GM13976 (cell line): Measurements from ENCODE around the gene SHOC2.

Experiments
- DNase-seq: peaks from one replicate; pipeline ENCODE4 v3.0.0; 2012; ENCODE audit warnings: low spot score
- in situ Hi-C: fragments of 300-500 bp; cut with MboI; formaldehyde crosslinking; loops from one replicate; pipeline ENCODE4 v1.12.0; 2022; ENCODE audit warnings: low sequenced_read_pairs, mixed read lengths, inconsistent platforms; ENCODE audit not compliant: unreplicated experiment
- TF ChIP-seq, protein P1 (sequence below): IDR thresholded peaks from 2 replicates; pipeline ENCODE4 v1.5.1; 2012; ENCODE audit warnings: borderline replicate concordance, mild to moderate bottlenecking; ENCODE audit not compliant: insufficient read depth; ENCODE audit errors: extremely low read depth, missing control alignments, control extremely low read depth

Gene SHOC2

DNA sequence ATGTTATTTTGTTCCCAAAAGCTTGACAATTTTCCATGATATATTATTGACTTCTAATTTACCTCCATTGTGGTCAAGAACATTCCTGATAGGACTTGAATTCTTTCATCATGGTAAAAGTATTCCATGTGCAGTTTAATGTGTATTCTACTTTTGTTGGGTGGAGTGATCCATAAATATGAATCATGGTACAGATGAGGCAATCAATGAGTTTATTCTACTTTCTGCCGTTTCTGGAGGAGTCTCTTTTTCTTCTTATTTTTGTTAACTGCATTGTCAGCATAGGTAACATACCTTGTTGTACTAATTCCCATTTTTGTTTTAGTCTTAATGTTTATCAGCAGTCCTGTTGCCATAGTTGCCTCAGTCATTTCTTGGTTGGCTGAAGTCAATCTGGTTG is 69.6 kb downstream of the SHOC2 start:
- no peak for DNase-seq
- in situ Hi-C loops = no loop called here
- TF ChIP-seq, protein P1, sequence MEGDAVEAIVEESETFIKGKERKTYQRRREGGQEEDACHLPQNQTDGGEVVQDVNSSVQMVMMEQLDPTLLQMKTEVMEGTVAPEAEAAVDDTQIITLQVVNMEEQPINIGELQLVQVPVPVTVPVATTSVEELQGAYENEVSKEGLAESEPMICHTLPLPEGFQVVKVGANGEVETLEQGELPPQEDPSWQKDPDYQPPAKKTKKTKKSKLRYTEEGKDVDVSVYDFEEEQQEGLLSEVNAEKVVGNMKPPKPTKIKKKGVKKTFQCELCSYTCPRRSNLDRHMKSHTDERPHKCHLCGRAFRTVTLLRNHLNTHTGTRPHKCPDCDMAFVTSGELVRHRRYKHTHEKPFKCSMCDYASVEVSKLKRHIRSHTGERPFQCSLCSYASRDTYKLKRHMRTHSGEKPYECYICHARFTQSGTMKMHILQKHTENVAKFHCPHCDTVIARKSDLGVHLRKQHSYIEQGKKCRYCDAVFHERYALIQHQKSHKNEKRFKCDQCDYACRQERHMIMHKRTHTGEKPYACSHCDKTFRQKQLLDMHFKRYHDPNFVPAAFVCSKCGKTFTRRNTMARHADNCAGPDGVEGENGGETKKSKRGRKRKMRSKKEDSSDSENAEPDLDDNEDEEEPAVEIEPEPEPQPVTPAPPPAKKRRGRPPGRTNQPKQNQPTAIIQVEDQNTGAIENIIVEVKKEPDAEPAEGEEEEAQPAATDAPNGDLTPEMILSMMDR = no peak

DNA sequence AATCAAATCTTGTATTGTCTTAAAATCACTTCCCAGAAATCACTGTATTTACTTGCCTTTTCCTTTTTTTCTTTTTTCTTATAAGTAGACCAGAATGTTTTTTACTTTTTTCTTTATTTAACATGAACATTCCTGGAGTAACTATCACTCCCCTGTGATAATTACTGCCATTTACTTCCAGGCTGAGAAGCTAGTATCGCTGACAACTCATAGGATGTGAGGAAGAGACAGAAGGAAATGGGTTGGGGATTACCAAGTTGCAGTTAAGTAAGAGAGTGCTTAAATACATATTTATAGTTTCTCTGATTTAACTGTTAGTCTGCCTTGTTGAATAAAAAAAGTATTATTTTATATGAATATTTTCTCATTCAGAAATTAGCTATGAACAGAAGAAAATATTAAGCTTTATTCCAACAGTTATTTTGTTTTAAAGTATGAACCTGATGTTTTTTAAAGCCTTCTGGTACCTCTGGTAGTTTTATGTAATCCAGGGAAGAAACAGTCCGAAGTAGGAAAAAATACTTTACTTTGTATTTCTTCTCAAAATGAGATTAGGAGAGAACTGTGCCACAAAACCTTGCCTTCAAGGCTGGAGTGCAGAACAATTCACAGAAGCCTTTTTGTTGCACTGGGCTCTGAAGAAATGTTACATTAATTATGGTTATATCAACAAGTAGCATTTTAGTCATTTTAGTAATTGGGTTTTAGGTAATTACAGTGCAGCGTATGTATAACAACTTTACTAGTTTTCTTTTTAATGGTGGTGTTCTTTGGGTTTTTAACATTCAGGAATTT is 72.8 kb downstream of the SHOC2 start:
- in situ Hi-C loops = no loop called here
- DNase-seq = no peak
- TF ChIP-seq, protein P1 = no peak

DNA sequence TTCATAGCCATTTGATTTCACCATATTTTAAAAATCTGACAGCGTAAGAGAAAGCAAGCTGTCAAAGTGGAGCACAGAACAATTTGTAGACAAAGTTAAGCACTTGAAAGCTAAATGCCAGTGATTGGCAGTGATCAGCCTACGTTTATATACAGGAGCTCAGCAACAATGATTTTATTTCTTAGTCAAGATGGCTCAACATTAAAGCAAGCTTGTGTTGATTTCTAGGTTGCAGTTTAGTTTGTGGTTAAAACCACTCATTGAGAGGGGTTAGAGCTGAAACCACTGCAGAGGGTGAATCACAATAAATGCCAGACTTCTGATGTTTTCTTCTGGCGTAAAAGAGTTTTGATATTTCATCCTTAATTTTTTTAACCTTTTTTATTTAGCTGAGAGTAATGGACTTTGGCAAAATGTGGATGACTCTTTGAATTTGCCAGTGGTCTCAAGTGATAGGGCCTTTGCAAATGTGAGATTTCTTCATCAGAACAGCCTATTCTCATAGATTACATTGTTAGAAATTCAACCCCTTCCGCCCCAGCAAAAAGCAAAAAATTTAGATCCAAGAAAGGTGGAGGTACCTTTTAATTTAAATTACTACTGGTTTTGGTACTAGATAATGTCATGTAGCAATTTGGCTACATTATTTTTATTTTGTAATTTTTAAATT is 73.8 kb downstream of the SHOC2 start:
- in situ Hi-C loops = no loop called here
- TF ChIP-seq, protein P1 = no peak
- no peak for DNase-seq

DNA sequence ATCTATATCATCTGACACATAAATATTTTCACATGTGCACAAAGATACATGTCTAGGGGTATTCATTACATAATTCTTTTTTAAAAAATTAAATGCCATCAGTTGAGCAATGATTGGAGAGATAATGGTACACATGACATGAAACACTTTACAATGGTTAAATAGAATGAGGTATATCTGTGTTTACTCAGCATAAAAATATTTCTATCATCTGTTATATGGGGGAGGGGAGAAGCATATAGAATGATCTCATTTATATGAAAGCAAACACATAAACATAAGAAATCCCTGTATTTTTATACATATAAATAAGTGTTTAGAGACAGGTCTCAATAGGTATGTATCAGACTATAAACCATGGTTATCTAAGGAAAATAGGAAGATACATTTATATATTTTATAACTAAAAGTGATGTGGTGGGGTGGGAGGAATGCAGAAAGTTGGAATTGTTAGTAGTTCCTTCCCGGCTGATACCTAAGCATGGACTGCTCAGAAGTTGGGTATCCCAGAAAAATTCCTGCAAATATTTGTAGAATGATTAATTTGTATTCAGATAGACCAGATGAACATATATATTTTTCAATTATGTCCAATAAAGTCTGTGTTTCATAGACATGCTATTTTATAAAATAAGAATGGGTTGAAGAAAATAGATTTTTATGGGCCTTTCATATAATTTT is 75.1 kb downstream of the SHOC2 start:
- in situ Hi-C loops = no loop called here
- TF ChIP-seq, protein P1 = no peak
- no peak for DNase-seq

DNA sequence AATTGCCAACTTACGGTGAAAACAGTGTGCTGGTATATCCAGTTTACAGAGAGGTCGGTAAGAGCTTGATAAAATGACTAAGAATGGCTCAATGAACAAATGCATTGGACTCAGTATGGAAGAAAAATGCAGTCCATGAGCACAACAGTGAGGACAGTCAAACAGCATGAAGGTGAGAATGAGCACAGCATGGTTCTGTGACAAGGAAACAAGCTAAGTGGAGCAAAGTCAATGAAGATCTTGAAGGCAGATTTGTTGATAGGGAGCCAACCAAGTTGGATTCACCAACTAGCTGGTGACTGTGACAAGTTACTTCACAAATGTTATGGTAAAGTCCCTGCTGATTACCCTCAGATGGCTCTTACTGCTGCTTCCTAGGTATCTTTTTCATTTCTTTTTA is 75.9 kb downstream of the SHOC2 start:
- TF ChIP-seq, protein P1 = no peak
- in situ Hi-C loops = no loop called here
- no peak for DNase-seq

DNA sequence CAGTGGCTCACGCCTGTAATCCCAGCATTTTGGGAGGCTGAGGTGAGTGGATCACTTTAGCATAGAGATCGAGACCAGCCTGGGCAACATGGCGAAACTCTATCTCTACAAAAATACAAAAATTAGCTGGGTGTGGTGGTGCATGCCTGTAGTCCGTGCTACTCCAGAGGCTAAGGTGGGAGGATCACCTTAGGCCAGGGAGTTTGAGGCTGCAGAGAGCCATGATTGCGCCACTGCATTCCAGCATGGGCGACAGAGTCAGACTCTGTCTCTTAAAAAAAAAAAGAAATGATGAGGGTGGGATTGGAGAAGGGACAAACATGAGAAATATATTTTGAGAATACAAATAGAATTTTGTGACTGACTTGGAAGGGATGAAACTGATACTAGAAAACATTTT is 76.9 kb downstream of the SHOC2 start:
- TF ChIP-seq, protein P1 = no peak
- in situ Hi-C loops = no loop called here
- DNase-seq = no peak
